Measurements from ENCODE around the gene CD177.

The CD177 gene

DNA sequence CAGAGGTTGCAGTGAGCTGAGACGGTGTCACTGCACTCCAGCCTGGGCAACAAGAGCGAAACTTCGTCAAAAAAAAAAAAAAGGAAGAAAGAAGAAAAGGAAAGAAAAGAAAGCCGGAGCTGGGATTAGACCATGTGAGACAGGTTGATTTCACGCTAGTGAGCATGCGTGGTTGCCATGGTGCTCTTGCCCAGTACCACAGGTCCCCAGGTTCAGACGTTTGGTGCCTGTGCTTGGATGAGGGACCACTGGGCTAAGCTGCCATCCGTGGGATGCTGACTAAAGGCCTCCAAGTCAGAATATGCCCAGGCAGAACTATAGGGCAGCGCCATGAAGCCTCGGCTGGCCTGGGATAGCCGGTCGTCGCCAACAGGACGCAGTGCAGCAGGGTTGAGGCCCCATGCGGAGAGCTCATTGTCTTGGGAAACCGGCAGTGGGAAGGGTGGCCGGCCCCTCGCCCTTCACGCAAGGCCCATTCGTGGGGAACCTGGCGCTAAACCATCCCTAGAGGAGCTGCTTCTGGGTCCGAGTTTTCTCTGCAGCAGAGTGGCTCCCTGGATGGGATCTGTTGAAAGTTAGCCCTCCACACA, 54.0 kb downstream of the CD177 start:
- Histone ChIP-seq H3K4me1 (ENCODE audit: control insufficient read depth in 2 of 2, insufficient read depth in 2 of 2, low read length in 2 of 2) (no peaks in the 10 kb centered on the region), H3K27me3 (ENCODE audit: control insufficient read depth in 2 of 2, insufficient read depth in 2 of 2, low read length in 2 of 2) (no peaks in the 10 kb centered on the region), H3K27ac (ENCODE audit: low read depth in 2 of 2, low read length in 2 of 2) (no peak overlapping the region), H3K4me3 (ENCODE audit: low read length in 2 of 2) (no peak overlapping the region), H3K9me3 (ENCODE audit: control insufficient read depth in 2 of 2, low read length in 2 of 2) (no peaks in the 10 kb centered on the region), H3K36me3 (ENCODE audit: control insufficient read depth in 2 of 2, insufficient read depth in 2 of 2, low read length in 2 of 2) (no peaks in the 10 kb centered on the region), H3K9ac (ENCODE audit: low read depth in 1 of 2, low read length in 2 of 2) (no peak overlapping the region)

DNA sequence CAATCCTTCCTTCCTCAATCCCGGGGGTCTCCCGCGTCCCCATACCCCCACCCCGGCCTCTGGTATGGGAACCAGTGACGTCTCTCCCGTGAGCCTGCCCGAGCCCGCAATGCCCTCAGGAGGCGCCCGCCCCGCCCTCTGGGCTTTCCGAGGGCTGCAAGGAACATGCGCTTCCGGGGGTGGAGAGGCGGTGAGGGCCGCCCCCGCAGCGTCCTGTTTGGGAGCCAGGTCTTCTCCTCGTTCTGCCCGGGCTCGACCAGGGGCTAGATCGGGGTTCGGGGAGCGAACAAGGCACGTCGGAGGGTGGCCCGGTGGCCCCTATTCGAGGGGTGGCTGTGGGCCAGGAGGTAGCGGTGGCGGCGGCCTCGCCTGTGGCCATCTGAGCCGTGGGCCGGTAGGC, 54.6 kb downstream of the CD177 start:
- H3K9me3 ChIP-seq (ENCODE audit: control insufficient read depth in 2 of 2, low read length in 2 of 2), result no peaks in the 10 kb centered on the region
- no peak overlapping the region for H3K9ac ChIP-seq (ENCODE audit: low read depth in 1 of 2, low read length in 2 of 2)
- no peak overlapping the region for H3K27ac ChIP-seq (ENCODE audit: low read depth in 2 of 2, low read length in 2 of 2)
- H3K27me3 ChIP-seq (ENCODE audit: control insufficient read depth in 2 of 2, insufficient read depth in 2 of 2, low read length in 2 of 2), result no peaks in the 10 kb centered on the region
- no peak overlapping the region for H3K4me3 ChIP-seq (ENCODE audit: low read length in 2 of 2)
- no peaks in the 10 kb centered on the region for H3K4me1 ChIP-seq (ENCODE audit: control insufficient read depth in 2 of 2, insufficient read depth in 2 of 2, low read length in 2 of 2)
- no peaks in the 10 kb centered on the region for H3K36me3 ChIP-seq (ENCODE audit: control insufficient read depth in 2 of 2, insufficient read depth in 2 of 2, low read length in 2 of 2)

GRCh38 chr19:43409415-43409814, 55.9 kb downstream of the CD177 start:
- H3K27me3 ChIP-seq (ENCODE audit: control insufficient read depth in 2 of 2, insufficient read depth in 2 of 2, low read length in 2 of 2), result no peaks in the 10 kb centered on the region
- no peak overlapping the region for H3K9ac ChIP-seq (ENCODE audit: low read depth in 1 of 2, low read length in 2 of 2)
- no peak overlapping the region for H3K27ac ChIP-seq (ENCODE audit: low read depth in 2 of 2, low read length in 2 of 2)
- no peaks in the 10 kb centered on the region for H3K36me3 ChIP-seq (ENCODE audit: control insufficient read depth in 2 of 2, insufficient read depth in 2 of 2, low read length in 2 of 2)
- H3K4me1 ChIP-seq (ENCODE audit: control insufficient read depth in 2 of 2, insufficient read depth in 2 of 2, low read length in 2 of 2), result no peaks in the 10 kb centered on the region
- no peaks in the 10 kb centered on the region for H3K9me3 ChIP-seq (ENCODE audit: control insufficient read depth in 2 of 2, low read length in 2 of 2)
- no peak overlapping the region for H3K4me3 ChIP-seq (ENCODE audit: low read length in 2 of 2)

GRCh38 chr19:43412441-43412840, 59.0 kb downstream of the CD177 start:
- no peak overlapping the region for H3K4me3 ChIP-seq (ENCODE audit: low read length in 2 of 2)
- no peaks in the 10 kb centered on the region for H3K27me3 ChIP-seq (ENCODE audit: control insufficient read depth in 2 of 2, insufficient read depth in 2 of 2, low read length in 2 of 2)
- no peaks in the 10 kb centered on the region for H3K9me3 ChIP-seq (ENCODE audit: control insufficient read depth in 2 of 2, low read length in 2 of 2)
- no peak overlapping the region for H3K27ac ChIP-seq (ENCODE audit: low read depth in 2 of 2, low read length in 2 of 2)
- no peak overlapping the region for H3K9ac ChIP-seq (ENCODE audit: low read depth in 1 of 2, low read length in 2 of 2)
- no peaks in the 10 kb centered on the region for H3K36me3 ChIP-seq (ENCODE audit: control insufficient read depth in 2 of 2, insufficient read depth in 2 of 2, low read length in 2 of 2)
- H3K4me1 ChIP-seq (ENCODE audit: control insufficient read depth in 2 of 2, insufficient read depth in 2 of 2, low read length in 2 of 2), result peaks cover 0 to 5% of the 10 kb centered on the region in 2 donors
